Thyroid gland (tissue), 4 donors: ENCODE data around the gene PTPRN2.

Experiments
- CTCF ChIP-seq, 6 experiments: fragments of 200-600 bp in 3 of 6; fragments of 450-650 bp in 3 of 6; sonication (generic) in 3 of 6; IDR thresholded peaks; one replicate each; pipeline ENCODE4 v1.5.1; 2016 to 2019; ENCODE audit warnings: antibody characterized with exemption in 6 of 6, mild to moderate bottlenecking in 2 of 6, inconsistent platforms in 1 of 6, moderate library complexity in 1 of 6
- POLR2A ChIP-seq, 2 donors: fragments of 450-650 bp; IDR thresholded peaks; one replicate each; pipeline ENCODE4 v1.6.1; 2017; ENCODE audit warnings: antibody characterized with exemption in 2 of 2, mild to moderate bottlenecking in 2 of 2, moderate library complexity in 1 of 2

GRCh38 chr7:157685430-157686284 is 902.0 kb downstream of the PTPRN2 start:
- no peak for TF ChIP-seq CTCF (IDR thresholded peaks at IDR 0.05)
- no peak for TF ChIP-seq POLR2A (IDR thresholded peaks at IDR 0.05)
